GM18508 (cell line): ENCODE data around the gene F8A3.
"Not testable (repeated sequence)": the region's sequence is repeated elsewhere in the genome, so short reads cannot be mapped to it uniquely, and the experiment has no call there.

ENCODE experiments used
- ATAC-seq: cut with Tn5 transposase; IDR thresholded peaks from one replicate; pipeline ENCODE4 v1.9.1; 2021; ENCODE audit warnings: moderate number of reproducible peaks; ENCODE audit not compliant: insufficient read depth, unreplicated experiment

F8A3 gene

DNA sequence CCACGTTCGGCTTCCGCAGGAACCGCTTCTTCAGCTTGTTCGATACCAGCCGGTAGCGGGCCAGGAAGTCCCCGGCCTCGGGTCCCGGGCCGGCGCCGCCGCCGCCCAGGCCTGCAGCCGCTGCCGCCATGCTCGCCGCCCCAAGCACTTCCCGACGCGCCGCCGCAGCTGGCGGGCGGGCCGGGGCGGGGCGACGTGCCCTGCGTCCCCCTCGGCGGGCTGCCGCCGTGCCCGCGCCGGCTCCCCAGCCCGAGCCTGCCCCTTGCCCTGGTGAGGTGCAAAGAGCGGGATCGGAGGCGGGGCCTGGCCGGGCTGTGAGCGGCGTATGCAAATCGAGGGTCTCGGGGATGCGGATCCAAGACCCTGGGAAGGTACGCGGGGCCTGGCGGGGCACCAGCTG, at the start of gene F8A3:
TSS of gene F8A3 (minus strand) at position 150 of the 400 bp plus-strand sequence. CDS start at position 130, 20 bp downstream.
- ATAC-seq: not testable (repeated sequence)

DNA sequence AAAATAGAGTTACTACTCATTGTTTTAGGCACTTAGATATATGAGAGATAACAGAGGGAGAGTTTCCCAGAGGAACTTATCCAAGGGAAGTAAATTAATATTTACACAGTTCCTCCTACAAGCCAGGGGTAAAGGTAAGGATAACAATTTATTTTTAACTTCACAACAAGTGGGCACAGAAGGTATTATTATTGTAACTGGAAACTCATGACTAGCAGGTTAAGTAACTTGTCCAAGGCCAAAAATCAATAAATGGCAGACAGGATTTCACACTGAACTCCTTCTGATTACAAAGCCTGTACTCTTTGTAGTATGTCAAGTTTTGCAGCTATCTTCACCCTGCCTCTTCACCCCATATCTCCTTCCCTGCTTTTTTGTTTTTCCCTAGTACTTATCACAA, 46.9 kb upstream of the F8A3 start:
- no peak for ATAC-seq

DNA sequence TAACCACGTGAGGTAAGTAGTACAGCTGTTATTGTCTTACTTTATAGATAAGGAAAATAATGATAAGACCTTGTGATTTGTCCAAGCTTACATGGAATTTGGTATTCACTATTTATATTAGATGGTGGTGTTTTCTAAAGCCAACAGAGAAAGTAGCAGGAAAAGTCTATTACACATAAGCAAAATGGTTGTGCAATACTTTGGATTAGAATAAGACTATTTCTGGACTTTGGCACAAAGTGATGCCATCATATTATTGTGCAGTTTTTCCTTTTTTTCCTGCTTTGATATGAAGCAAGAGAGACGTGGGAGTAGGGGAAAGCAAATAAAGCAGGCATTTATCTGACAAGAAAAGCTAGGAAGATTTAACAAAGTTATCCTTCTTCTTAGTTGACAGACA, 36.7 kb upstream of the F8A3 start:
- not testable (repeated sequence) for ATAC-seq

DNA sequence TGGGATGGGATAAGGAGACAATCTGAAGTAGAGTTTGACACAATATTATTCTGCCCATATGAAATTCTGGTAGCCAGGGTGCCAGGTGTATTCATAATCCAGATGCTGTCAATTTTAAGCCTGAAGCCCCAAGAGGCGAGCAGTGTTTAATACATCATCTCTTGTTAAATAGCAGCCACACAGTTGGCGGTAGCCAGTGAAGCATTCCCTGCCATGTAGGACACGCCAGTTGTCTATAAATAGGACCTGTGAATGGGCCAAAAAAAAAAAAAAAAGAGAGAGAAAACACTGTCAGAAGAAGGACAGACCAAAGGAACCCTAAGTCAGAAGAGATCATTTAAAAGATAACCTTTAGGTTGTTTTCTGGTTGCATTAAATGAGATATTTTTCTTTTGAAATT, 33.0 kb upstream of the F8A3 start:
- ATAC-seq: not testable (repeated sequence)

DNA sequence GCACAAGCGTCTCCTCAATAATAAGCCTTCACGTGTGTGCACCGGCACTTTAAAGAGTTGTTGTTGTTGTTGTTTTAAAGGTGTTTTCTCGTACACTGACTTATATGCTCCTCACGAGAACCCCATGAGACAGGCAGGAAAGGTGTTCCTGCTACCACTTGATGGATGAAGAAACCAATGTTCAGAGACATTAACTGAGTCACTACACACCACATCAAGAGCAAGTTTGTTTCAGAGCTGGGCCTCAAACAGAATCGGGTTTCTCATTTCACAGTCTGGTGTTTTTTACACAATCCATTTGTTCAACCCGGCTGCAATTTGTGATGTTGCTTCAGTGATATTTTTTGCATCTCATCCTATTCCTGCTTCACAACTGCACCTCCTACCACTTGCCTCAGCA, 18.7 kb upstream of the F8A3 start:
- ATAC-seq: not testable (repeated sequence)

DNA sequence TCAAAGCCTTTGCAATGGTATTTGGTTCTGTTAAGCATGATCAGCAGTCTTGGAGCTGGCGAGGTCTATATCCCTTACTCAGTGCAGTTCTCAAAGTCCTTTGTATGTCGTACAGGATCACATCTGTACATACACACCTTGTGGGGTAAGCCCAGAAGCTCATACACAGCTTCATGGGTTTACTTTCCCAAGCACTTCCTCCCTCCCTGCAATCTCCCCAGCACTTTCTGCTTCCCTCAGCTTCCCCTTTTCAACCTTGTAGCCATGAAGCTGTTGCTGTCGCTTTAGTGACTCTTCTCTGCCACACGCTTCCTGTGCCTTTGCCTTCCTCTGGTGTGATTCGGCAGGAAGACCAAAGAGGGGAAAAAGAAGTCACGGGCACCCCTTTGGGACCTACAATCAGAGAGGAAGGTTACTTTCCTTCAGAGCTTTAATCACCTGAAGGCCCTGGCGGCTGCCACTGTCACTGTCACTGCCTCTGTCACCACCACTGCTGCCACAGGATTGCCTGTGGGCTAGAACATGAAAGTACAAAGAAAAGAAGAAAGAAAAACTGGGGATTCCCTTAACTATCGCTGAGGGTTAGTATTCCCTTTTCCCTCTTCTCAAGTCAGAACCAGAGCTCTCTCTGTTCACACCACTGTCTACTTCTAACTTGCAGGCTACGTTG, 8.0 kb upstream of the F8A3 start:
- not testable (repeated sequence) for ATAC-seq

DNA sequence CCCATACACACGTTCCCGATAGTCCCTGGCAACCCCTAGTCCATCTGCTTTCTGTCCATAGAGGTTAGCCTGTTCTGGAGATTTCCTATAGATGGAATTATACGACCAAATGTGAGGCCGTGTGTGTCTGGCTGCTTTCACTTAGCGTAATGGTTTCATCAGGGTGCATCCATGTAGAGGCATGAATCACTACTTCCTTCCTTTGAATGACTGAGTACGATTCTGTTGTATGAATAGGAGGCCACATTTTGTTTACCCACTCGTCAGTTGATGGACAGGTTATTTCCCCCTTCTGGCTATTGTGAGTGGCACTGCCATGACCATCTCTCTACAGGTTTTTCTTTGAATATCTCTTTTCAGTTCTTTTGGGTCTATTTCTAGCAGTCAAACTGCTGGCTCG, 2.1 kb upstream of the F8A3 start:
- not testable (repeated sequence) for ATAC-seq

DNA sequence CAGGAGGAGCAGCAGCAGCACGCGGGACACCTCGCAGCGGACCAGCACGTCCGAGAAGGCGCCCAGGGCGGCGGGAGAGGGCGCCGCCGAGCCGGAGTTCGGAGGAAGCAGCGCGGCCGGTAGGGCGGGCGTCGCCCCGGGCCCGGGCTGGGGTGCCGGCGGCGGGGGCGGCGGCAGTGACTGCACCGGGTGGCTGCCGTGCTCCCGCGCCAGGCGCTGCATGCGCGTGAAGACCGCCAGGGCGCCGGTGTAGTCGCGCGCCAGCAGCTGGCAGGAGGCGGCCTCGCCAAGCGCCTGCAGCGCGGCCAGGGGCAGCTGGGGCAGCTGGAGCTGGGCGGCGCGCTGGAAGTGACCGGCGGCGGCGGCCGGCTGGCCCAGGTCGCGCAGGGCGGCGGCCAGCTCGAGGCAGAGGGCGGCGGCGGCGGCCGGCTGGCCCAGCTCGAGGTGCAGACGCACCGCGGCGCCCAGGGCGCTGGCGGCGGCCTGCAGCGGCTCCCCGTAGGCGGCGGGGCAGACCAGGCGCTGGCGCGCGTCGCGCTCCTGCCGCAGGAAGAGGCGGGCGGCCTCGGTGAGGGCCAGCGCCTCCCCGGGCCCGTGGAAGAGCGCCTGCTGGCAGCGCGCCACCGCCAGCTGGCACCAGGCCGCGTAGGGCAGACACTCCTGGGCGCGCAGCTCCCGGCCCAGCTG, 516 bp downstream of the F8A3 start:
- not testable (repeated sequence) for ATAC-seq

DNA sequence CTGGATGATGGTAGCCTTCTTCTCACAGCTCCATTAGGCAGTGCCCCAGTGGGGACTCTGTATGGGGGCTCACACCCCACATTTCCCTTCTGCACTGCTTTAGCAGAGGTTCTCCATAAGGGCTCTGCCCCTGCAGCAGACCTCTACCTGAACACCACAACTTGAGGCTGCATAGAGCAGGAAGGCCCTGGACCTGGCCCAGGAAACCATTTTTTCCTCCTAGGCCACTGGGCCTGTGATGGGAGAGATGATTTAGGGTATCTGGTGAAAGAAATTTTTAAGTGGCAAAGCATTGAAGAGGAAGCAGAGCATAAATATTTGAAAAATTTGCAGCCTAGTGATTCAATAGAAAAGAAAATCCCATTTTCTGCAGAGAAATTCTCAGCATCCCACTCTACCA, 17.3 kb downstream of the F8A3 start:
- no peak for ATAC-seq

DNA sequence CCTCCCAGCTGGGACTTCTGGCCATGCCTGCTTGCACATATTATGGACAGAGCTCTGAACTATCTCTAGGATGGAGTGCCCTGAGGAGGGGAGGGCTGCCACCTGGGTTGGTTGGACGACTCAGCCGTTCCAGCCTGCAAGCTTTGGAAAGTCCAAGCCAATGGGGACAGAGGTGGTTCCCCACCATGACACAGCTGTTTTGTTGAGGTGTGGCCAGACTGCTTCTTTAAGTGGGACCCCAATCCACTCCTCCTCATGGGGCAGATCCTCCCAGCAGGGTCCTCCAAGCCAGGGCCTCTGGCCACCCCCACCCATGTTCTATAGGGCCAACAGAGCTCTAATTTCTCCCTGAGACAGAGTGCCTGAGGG, 22.7 kb downstream of the F8A3 start:
- no peak for ATAC-seq

DNA sequence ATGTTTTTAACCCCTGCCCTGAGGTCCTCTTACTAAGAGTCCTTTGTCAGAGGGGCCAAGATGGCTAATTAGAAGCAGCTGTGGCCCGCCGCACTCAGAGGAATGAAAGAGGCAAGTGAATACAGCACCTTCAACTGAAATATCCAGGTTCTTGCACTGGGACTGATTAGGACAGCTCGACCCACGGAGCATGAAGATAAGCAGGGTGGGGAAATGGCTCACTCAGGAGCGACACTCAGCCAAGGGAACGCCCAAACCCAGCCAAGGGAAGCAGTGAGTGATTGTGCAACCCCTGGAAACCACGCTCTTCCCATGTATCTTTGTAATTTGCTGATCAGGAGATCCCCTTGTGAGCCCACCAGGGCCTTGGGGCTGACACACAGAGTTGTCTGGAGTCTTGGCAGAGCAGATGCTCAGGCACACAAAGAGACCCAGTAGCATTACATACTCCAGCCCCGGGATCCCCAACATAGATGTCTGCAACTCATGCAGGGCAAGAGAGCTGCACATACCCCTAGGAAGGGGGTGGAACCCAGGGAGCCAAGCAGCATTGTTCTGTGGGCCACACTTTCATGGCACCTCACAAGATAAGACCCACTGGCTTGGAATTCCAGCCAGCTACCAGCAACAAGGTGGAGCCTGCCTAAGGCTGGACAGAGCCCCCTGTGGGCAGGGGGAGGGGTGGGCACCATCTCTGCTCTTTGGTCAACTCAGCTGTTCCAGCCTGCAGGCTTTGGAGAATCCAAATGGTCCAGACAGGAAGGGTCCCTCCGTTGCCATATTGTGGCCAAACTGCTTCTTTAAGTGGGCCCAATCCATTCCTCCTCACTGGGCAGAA, 23.3 kb downstream of the F8A3 start:
- no peak for ATAC-seq

DNA sequence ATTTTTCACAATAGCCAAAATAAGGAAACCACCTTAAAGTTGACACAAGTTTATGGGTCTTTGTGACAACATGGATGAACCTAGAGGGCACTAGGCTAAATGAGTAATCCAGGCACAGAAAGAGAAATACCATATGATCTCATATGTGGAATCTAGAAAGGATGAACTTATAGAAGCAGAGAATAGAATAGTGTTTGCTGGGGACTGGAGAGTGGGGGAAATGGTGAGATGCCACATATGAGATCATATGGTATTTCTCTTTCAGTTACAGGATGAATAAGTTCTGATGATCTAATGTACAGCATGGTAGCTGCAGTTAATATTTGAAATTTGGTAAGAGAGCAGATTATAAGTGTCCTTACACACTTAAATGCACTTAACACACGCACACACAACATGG, 40.7 kb downstream of the F8A3 start:
- ATAC-seq: no peak
